HCT116 (cell line): Measurements from ENCODE around the gene RPS6KC1. TPM values are rescaled to one million over a fixed set of nuclear protein-coding genes. Genes with fewer than 3 reads are reported as not detected.

Source experiments
- ATAC-seq: fragments of 200-7000 bp; cut with Tn5 transposase; 2 replicates; pipeline ENCODE4 v1.9.1; 2020; ENCODE audit warnings: mild to moderate bottlenecking, moderate library complexity
- BruUV-seq: library from RNA; stranded (reverse); fragments of 400-500 nt; replicated peaks from 2 replicates; lab custom pipeline; 2021; lab: Mats Ljungman, UMichigan
- CTCF ChIA-PET: fragments of 300-600 bp; sonication (Branson Sonifier 250); formaldehyde crosslinking; loops from one replicate; lab custom pipeline; 2021; ENCODE audit warnings: antibody characterized with exemption; lab: Charles Lee
- POLR2A ChIA-PET: fragments of 300-600, 350-600 bp; sonication (Branson Sonifier 250); formaldehyde crosslinking; loops from one replicate; lab custom pipeline; 2021; ENCODE audit warnings: antibody characterized with exemption; lab: Charles Lee
- RAD21 ChIA-PET, 2 experiments: fragments of 300-600 bp; sonication (Branson Sonifier 250); formaldehyde crosslinking; loops; one replicate each; lab custom pipeline; 2023; ENCODE audit warnings: low total read pairs in 2 of 2; ENCODE audit not compliant: uncharacterized antibody in 2 of 2, unreplicated experiment in 2 of 2, low non-redundant PET in 1 of 2; lab: Charles Lee
- DNase-seq: peaks from one replicate; pipeline ENCODE4 v3.0.0-alpha.2; 2010; ENCODE audit warnings: low read depth, low spot score
- H2AFZ ChIP-seq: fragments of 200-600 bp; shearing (Covaris generic), sonication (generic); 2 replicates; pipeline ENCODE4 v1.6.1; 2017; ENCODE audit warnings: low read depth, mixed run types, mixed read lengths, antibody characterized with exemption, low read length; ENCODE audit not compliant: poor library complexity, severe bottlenecking
- H3K27ac ChIP-seq: 2 replicates; pipeline ENCODE4 v1.5.1; 2012; ENCODE audit warnings: low read depth, low read length
- H3K27me3 ChIP-seq: fragments of 200-600 bp; sonication (generic); 2 replicates; pipeline ENCODE4 v1.6.1; 2016; ENCODE audit warnings: mixed run types, low read length, mixed read lengths; ENCODE audit not compliant: insufficient read depth
- H3K36me3 ChIP-seq, 2 experiments: fragments of 200-500 bp in 1 of 2; fragments of 200-600 bp in 1 of 2; sonication (Bioruptor generic) in 1 of 2; sonication (generic) in 1 of 2; 2 replicates each; pipeline versions ENCODE4 v1.5.1 to v1.6.1; 2014 to 2016; ENCODE audit warnings: low read length in 2 of 2, inconsistent platforms in 1 of 2, mixed read lengths in 1 of 2, mixed run types in 1 of 2; ENCODE audit not compliant: insufficient read depth in 2 of 2, control insufficient read depth in 1 of 2
- H3K4me1 ChIP-seq, 2 experiments: fragments of 200-600 bp in 1 of 2; sonication (generic) in 1 of 2; 2 replicates each; pipeline versions ENCODE4 v1.5.1 to v1.6.1; 2012 to 2017; ENCODE audit warnings: low read length in 2 of 2, inconsistent platforms in 1 of 2, mild to moderate bottlenecking in 1 of 2, mixed read lengths in 1 of 2, mixed run types in 1 of 2, moderate library complexity in 1 of 2; ENCODE audit not compliant: insufficient read depth in 2 of 2, control insufficient read depth in 1 of 2
- H3K4me2 ChIP-seq: fragments of 200-600 bp; sonication (generic); 2 replicates; pipeline ENCODE4 v1.6.1; 2017; ENCODE audit warnings: mixed run types, low read length, mixed read lengths
- H3K4me3 ChIP-seq, 2 experiments: fragments of 200-600 bp in 1 of 2; sonication (generic) in 1 of 2; replicated peaks in 1 of 2; 2 replicates each; pipeline ENCODE4 v1.5.1; 2011 to 2016; ENCODE audit warnings: low read length in 2 of 2, control low read depth in 1 of 2, low read depth in 1 of 2, mild to moderate bottlenecking in 1 of 2, mixed read lengths in 1 of 2, mixed run types in 1 of 2
- H3K79me2 ChIP-seq: fragments of 200-600 bp; sonication (generic); 2 replicates; pipeline ENCODE4 v1.6.1; 2017; ENCODE audit warnings: mild to moderate bottlenecking, mixed run types, low read length, moderate library complexity, mixed read lengths; ENCODE audit not compliant: insufficient read depth
- H3K9ac ChIP-seq: fragments of 200-600 bp; sonication (generic); 2 replicates; pipeline ENCODE4 v1.6.1; 2016; ENCODE audit warnings: low read length, mixed read lengths
- H3K9me2 ChIP-seq: fragments of 200-600 bp; sonication (generic), shearing (Covaris generic); 2 replicates; pipeline ENCODE4 v1.6.1; 2017; ENCODE audit warnings: mixed run types, mild to moderate bottlenecking, moderate library complexity; ENCODE audit not compliant: insufficient read depth
- H3K9me3 ChIP-seq, 2 experiments: fragments of 200-500 bp in 1 of 2; fragments of 200-600 bp in 1 of 2; sonication (Bioruptor generic) in 1 of 2; sonication (generic) in 1 of 2; 2 replicates each; pipeline ENCODE4 v1.6.1; 2014 to 2017; ENCODE audit warnings: low read length in 2 of 2, mixed read lengths in 2 of 2, inconsistent platforms in 1 of 2, low read depth in 1 of 2, mild to moderate bottlenecking in 1 of 2, mixed run types in 1 of 2, moderate library complexity in 1 of 2; ENCODE audit not compliant: control insufficient read depth in 1 of 2, insufficient read depth in 1 of 2
- H4K20me1 ChIP-seq: fragments of 200-600 bp; sonication (generic), shearing (Covaris generic); 2 replicates; pipeline ENCODE4 v1.6.1; 2017; ENCODE audit warnings: mixed run types, mild to moderate bottlenecking, moderate library complexity; ENCODE audit not compliant: insufficient read depth
- ELF1 ChIP-seq: IDR thresholded peaks from 2 replicates; pipeline ENCODE4 v1.6.1; 2012; ENCODE audit warnings: low read depth, borderline replicate concordance
- EZH2 ChIP-seq: fragments of 200-600 bp; sonication (generic); IDR thresholded peaks from 2 replicates; pipeline ENCODE4 v1.6.1; 2017; ENCODE audit warnings: antibody characterized with exemption, mixed run types
- EZH2phosphoT487 ChIP-seq: fragments of 200-600 bp; IDR thresholded peaks from 2 replicates; pipeline ENCODE4 v1.6.1; 2018; ENCODE audit warnings: antibody characterized with exemption, borderline replicate concordance
- POLR2A ChIP-seq: IDR thresholded peaks from 2 replicates; pipeline ENCODE4 v1.7.0; 2011; ENCODE audit warnings: borderline replicate concordance; ENCODE audit not compliant: insufficient read depth, insufficient read length; ENCODE audit errors: extremely low read depth
- POLR2AphosphoS5 ChIP-seq: IDR thresholded peaks from 2 replicates; pipeline ENCODE4 v1.6.1; 2011; ENCODE audit warnings: mild to moderate bottlenecking, low read depth, low read length, moderate library complexity
- RAD21 ChIP-seq: IDR thresholded peaks from 2 replicates; pipeline ENCODE4 v1.6.1; 2012; ENCODE audit warnings: low read depth, mild to moderate bottlenecking
- YY1 ChIP-seq: IDR thresholded peaks from 2 replicates; pipeline ENCODE4 v1.6.1; 2011; ENCODE audit warnings: low read length, low read depth, moderate library complexity, mild to moderate bottlenecking; ENCODE audit not compliant: insufficient replicate concordance; ENCODE audit errors: extremely low read depth
- ZNF274 ChIP-seq: fragments of 200-500 bp; sonication (Bioruptor generic); IDR thresholded peaks from 2 replicates; pipeline ENCODE4 v1.6.1; 2014; ENCODE audit warnings: mild to moderate bottlenecking, low read depth, low read length, inconsistent platforms
- intact Hi-C: fragments of 100-400 bp; cut with micrococcal nuclease; formaldehyde crosslinking; loops from 2 replicates; pipeline ENCODE4 v1.10.0; 2022
- total RNA-seq: library from RNA; stranded (reverse); gene quantifications from one replicate; pipeline ENCODE4 v1.2.1, GENCODE V29; 2021; ENCODE audit not compliant: unreplicated experiment
- TF ChIP-seq, protein P1 (sequence below): IDR thresholded peaks from 2 replicates; pipeline ENCODE4 v1.6.1; 2012; ENCODE audit warnings: low read depth
- TF ChIP-seq, protein P2 (sequence below): IDR thresholded peaks from 2 replicates; pipeline ENCODE4 v1.6.1; 2011; ENCODE audit warnings: mild to moderate bottlenecking, low read length, moderate library complexity; ENCODE audit not compliant: insufficient replicate concordance; ENCODE audit errors: extremely low read depth
- TF ChIP-seq, protein P3 (sequence below): IDR thresholded peaks from 2 replicates; pipeline ENCODE4 v1.6.1; 2012

The RPS6KC1 gene
- total RNA-seq, 1 experiment from 2014 or later = 15.9 TPM

DNA sequence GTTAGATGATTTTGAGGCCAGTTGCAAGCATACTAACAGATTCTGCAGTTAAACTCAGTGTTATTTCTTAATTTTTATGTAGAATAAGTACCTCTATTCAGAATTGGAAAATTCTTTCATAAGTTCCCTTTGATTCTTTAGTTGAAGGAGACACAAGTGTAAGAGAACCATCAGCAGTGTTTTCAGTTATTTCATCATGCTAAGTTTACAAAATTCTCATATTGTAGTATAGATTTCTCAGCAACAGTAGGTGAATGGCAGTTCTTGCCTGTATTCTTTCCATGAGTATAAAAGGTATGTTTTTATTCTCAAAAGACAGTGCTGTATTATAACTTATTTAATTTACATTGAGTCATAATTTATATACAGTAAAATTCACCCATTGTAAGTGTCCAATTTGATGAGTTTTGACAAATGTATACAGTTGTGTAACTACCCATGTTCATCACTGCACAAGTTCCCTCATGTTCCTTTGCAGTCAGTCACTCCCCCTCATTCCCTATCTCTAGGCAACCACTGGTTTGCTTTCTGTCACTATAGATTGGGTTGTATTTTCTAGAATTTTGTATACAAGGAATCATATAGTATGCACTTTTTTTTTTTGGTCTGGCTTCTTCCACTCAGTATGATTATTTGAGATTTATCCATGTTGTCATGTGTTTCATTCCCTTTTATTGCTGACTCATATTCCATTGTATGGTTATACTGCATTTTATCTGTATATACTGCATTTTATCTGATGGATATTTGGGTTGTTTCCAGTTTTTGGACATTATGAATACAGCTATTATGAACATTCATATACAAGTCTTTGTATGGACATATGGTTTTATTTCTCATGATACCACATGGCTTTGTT is 3.9 kb downstream of the RPS6KC1 start:
- DNase-seq (no peak), ATAC-seq (no peak)
- RAD21 ChIA-PET = no interaction called here
- Histone ChIP-seq H3K79me2 (peaks cover 69% of the 10 kb centered on the region), H3K27me3 (no peaks in the 10 kb centered on the region), H3K4me3 (no peak overlapping the region), H2AFZ (no peak overlapping the region), H3K4me2 (no peak overlapping the region), H3K4me1 (peaks cover 8 to 18% of the 10 kb centered on the region in 2 experiments; a peak in 3 of 4 replicates), H3K36me3 (no peaks in the 10 kb centered on the region), H4K20me1 (no peaks in the 10 kb centered on the region), H3K9ac (no peak overlapping the region), H3K9me2 (no peaks in the 10 kb centered on the region), H3K9me3 (no peaks in the 10 kb centered on the region), H3K27ac (no peak overlapping the region)
- TF ChIP-seq EZH2phosphoT487 (no peak), EZH2 (no peak), POLR2AphosphoS5 (no peak), ZNF274 (no peak), RAD21 (no peak), YY1 (no peak), POLR2A (no peak), ELF1 (no peak)
- TF ChIP-seq, protein P1, sequence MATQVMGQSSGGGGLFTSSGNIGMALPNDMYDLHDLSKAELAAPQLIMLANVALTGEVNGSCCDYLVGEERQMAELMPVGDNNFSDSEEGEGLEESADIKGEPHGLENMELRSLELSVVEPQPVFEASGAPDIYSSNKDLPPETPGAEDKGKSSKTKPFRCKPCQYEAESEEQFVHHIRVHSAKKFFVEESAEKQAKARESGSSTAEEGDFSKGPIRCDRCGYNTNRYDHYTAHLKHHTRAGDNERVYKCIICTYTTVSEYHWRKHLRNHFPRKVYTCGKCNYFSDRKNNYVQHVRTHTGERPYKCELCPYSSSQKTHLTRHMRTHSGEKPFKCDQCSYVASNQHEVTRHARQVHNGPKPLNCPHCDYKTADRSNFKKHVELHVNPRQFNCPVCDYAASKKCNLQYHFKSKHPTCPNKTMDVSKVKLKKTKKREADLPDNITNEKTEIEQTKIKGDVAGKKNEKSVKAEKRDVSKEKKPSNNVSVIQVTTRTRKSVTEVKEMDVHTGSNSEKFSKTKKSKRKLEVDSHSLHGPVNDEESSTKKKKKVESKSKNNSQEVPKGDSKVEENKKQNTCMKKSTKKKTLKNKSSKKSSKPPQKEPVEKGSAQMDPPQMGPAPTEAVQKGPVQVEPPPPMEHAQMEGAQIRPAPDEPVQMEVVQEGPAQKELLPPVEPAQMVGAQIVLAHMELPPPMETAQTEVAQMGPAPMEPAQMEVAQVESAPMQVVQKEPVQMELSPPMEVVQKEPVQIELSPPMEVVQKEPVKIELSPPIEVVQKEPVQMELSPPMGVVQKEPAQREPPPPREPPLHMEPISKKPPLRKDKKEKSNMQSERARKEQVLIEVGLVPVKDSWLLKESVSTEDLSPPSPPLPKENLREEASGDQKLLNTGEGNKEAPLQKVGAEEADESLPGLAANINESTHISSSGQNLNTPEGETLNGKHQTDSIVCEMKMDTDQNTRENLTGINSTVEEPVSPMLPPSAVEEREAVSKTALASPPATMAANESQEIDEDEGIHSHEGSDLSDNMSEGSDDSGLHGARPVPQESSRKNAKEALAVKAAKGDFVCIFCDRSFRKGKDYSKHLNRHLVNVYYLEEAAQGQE = no peak
- TF ChIP-seq, protein P2, sequence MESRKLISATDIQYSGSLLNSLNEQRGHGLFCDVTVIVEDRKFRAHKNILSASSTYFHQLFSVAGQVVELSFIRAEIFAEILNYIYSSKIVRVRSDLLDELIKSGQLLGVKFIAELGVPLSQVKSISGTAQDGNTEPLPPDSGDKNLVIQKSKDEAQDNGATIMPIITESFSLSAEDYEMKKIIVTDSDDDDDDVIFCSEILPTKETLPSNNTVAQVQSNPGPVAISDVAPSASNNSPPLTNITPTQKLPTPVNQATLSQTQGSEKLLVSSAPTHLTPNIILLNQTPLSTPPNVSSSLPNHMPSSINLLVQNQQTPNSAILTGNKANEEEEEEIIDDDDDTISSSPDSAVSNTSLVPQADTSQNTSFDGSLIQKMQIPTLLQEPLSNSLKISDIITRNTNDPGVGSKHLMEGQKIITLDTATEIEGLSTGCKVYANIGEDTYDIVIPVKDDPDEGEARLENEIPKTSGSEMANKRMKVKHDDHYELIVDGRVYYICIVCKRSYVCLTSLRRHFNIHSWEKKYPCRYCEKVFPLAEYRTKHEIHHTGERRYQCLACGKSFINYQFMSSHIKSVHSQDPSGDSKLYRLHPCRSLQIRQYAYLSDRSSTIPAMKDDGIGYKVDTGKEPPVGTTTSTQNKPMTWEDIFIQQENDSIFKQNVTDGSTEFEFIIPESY = no peak
- TF ChIP-seq, protein P3, sequence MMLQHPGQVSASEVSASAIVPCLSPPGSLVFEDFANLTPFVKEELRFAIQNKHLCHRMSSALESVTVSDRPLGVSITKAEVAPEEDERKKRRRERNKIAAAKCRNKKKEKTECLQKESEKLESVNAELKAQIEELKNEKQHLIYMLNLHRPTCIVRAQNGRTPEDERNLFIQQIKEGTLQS = no peak
- BruUV-seq = no TSS peak
- CTCF ChIA-PET = no interaction called here
- intact Hi-C loops = no loop called here
- POLR2A ChIA-PET = no interaction called here
